Motor neuron (in vitro differentiated cells): ENCODE results near the gene RHEX. TPM values are rescaled to one million over a fixed set of nuclear protein-coding genes. Genes with fewer than 3 reads are reported as not detected.

ENCODE experiments used
- ATAC-seq, 8 experiments: fragments of 200-7000 bp; cut with Tn5 transposase; replicated peaks in 6 of 8; 2 replicates each; pipeline ENCODE4 v1.8.0; 2021; ENCODE audit warnings: mild to moderate bottlenecking in 8 of 8, moderate library complexity in 8 of 8
- H3K27ac ChIP-seq, 2 donors: fragments of 250-450 bp; sonication (Bioruptor Pico); 2 replicates each; pipeline ENCODE4 v1.9.0; 2021; ENCODE audit warnings: antibody characterized with exemption in 2 of 2, mild to moderate bottlenecking in 2 of 2, moderate library complexity in 1 of 2
- H3K4me1 ChIP-seq, 2 donors: fragments of 250-450 bp; sonication (Bioruptor Pico); replicated peaks in 1 of 2; 2 replicates each; pipeline ENCODE4 v1.6.1; 2021; ENCODE audit warnings: antibody characterized with exemption in 2 of 2, mild to moderate bottlenecking in 2 of 2, moderate library complexity in 1 of 2
- H3K4me3 ChIP-seq, 5 donors: fragments of 250-450 bp; sonication (Bioruptor Pico); 2 replicates each; pipeline ENCODE4 v1.9.0; 2021; ENCODE audit warnings: antibody characterized with exemption in 5 of 5, mild to moderate bottlenecking in 5 of 5, moderate library complexity in 4 of 5
- WGBS, 10 experiments: fragments of 450-650 bp; shearing (Covaris generic); methylation state at CpG; one replicate each; pipeline ENCODE4 v1.0.0; 2022; 5-methylcytosine and 5-hydroxymethylcytosine counted together
- in situ Hi-C, 9 experiments: fragments of 400-800 bp; cut with MboI; loops; one replicate each; pipeline ENCODE4 v1.15.0; 2021; ENCODE audit warnings: low sequenced_read_pairs in 9 of 9, low pct_unique_long_range_greater_than_20kb in 2 of 9; ENCODE audit not compliant: unreplicated experiment in 9 of 9
- total RNA-seq, 8 experiments: library from RNA; unstranded; fragments of 300-600 nt; gene quantifications; 2 replicates each; pipeline versions ENCODE4 v1.2.3 to v1.2.4, GENCODE V29; 2022

Gene RHEX
- total RNA-seq, 8 experiments from 2014 or later = 0.29 to 1.2 (median 0.87) TPM; not detected in 5

GRCh38 chr1:206110161-206110560, 57.2 kb downstream of the RHEX start:
- no peak overlapping the region for H3K4me3 ChIP-seq
- in situ Hi-C loops = loop anchor here in 4 of 9 experiments (25.0 kb wide), 3 partner anchors 123 to 323 kb away; partner anchors contain the start of gene RAB29 (in 1 of the 4)
- WGBS, 10 experiments = 90 to 100% (median 91%) methylated on average over 2 to 5 of the region's 15 CpGs; no CpG with 5 or more reads in 7 of the 10 experiments
- no peaks in the 10 kb centered on the region for H3K4me1 ChIP-seq
- no peak for ATAC-seq
- H3K27ac ChIP-seq = no peak overlapping the region

- no peak overlapping the region for H3K27ac ChIP-seq
- WGBS, 10 experiments = 67 to 100% (median 81%) methylated on average over 1 to 3 of the region's 3 CpGs; no CpG with 5 or more reads in 2 of the 10 experiments
- no peak for ATAC-seq
- H3K4me1 ChIP-seq = no peaks in the 10 kb centered on the region
- in situ Hi-C loops = loop anchor here in 4 of 9 experiments (25.0 kb wide), 3 partner anchors 124 to 324 kb away; partner anchors contain the start of gene RAB29 (in 1 of the 4)
- no peak overlapping the region for H3K4me3 ChIP-seq
These were observed 57.8 kb downstream of the RHEX start for GRCh38 chr1:206110820-206111219.

- Histone ChIP-seq H3K4me3 (no peak overlapping the region), H3K27ac (no peak overlapping the region), H3K4me1 (no peaks in the 10 kb centered on the region)
- 0 to 93% (median 74%) methylated on average over 1 to 6 of the region's 6 CpGs; no CpG with 5 or more reads in 1 of the 10 experiments for WGBS, 10 experiments
- in situ Hi-C loops = loop anchor here in 4 of 9 experiments (25.0 kb wide), 3 partner anchors 124 to 324 kb away; partner anchors contain the start of gene RAB29 (in 1 of the 4)
- ATAC-seq = no peak
These were observed 58.4 kb downstream of the RHEX start for GRCh38 chr1:206111271-206111927.

- H3K4me3 ChIP-seq = no peak overlapping the region
- no peak overlapping the region for H3K27ac ChIP-seq
- WGBS, 10 experiments = 56 to 100% (median 74%) methylated on average over 1 to 9 of the region's 9 CpGs; no CpG with 5 or more reads in 2 of the 10 experiments
- ATAC-seq = no peak
- H3K4me1 ChIP-seq = peaks cover 0 to 3% of the 10 kb centered on the region in 2 donors
- in situ Hi-C loops = loop anchor here in 4 of 9 experiments (25.0 kb wide), 3 partner anchors 125 to 325 kb away; partner anchors contain the start of gene RAB29 (in 1 of the 4)
These were observed 59.8 kb downstream of the RHEX start for GRCh38 chr1:206112600-206113301.

GRCh38 chr1:206114692-206115640, 62.0 kb downstream of the RHEX start:
- Histone ChIP-seq H3K4me1 (peaks cover 0 to 3% of the 10 kb centered on the region in 2 donors), H3K4me3 (no peak overlapping the region), H3K27ac (no peak overlapping the region)
- in situ Hi-C loops = loop anchor here in 4 of 9 experiments (25.0 kb wide), 3 partner anchors 128 to 328 kb away; partner anchors contain the start of gene RAB29 (in 1 of the 4)
- no peak for ATAC-seq
- WGBS, 10 experiments = 59 to 87% (median 68%) methylated on average over 2 to 6 of the region's 6 CpGs; no CpG with 5 or more reads in 2 of the 10 experiments

GRCh38 chr1:206115791-206116190, 62.8 kb downstream of the RHEX start:
- WGBS, 10 experiments = 80 to 100% (median 93%) methylated on average over 1 to 5 of the region's 8 CpGs; no CpG with 5 or more reads in 5 of the 10 experiments
- Histone ChIP-seq H3K4me3 (no peak overlapping the region), H3K27ac (no peak overlapping the region), H3K4me1 (peaks cover 0 to 3% of the 10 kb centered on the region in 2 donors)
- no peak for ATAC-seq
- in situ Hi-C loops = loop anchor here in 4 of 9 experiments (25.0 kb wide), 3 partner anchors 128 to 328 kb away; partner anchors contain the start of gene RAB29 (in 1 of the 4)

- H3K4me3 ChIP-seq = no peak overlapping the region
- WGBS, 10 experiments = 90 to 100% (median 94%) methylated on average over 2 to 18 of the region's 25 CpGs; no CpG with 5 or more reads in 6 of the 10 experiments
- no peak overlapping the region for H3K27ac ChIP-seq
- H3K4me1 ChIP-seq = peaks cover 0 to 3% of the 10 kb centered on the region in 2 donors
- in situ Hi-C loops = loop anchor here in 4 of 9 experiments (25.0 kb wide), 3 partner anchors 129 to 329 kb away; partner anchors contain the start of gene RAB29 (in 1 of the 4)
- ATAC-seq = no peak
These were observed 63.4 kb downstream of the RHEX start for GRCh38 chr1:206116191-206116872.

- ATAC-seq = peak in 2 of 8 experiments; percentile 25 to 34
- peaks cover 0 to 3% of the 10 kb centered on the region in 2 donors for H3K4me1 ChIP-seq
- 0 to 60% (median 15%) methylated on average over 1 to 5 of the region's 5 CpGs for WGBS, 10 experiments
- no peak overlapping the region for H3K27ac ChIP-seq
- in situ Hi-C loops = loop anchor here in 4 of 9 experiments (25.0 kb wide), 3 partner anchors 130 to 330 kb away; partner anchors contain the start of gene RAB29 (in 1 of the 4)
- peak overlapping the region in 4 of 5 donors; percentile 28 to 37 (median 32) for H3K4me3 ChIP-seq
These were observed 63.8 kb downstream of the RHEX start for GRCh38 chr1:206116873-206117150.

GRCh38 chr1:206117151-206117948, 64.4 kb downstream of the RHEX start, which contains the start of gene AVPR1B:
TSS of gene AVPR1B (minus strand) at chr1:206117388. CDS start at chr1:206116890, 498 bp downstream.
- peak; percentile 94 to 98 (median 98) for ATAC-seq
- Histone ChIP-seq H3K4me1 (peaks cover 0 to 3% of the 10 kb centered on the region in 2 donors), H3K27ac (no peak within 1 kb of the TSS), H3K4me3 (peak within 1 kb of the TSS; percentile 25 to 37 (median 32))
- 0 to 22% (median 2%) methylated on average over 1 to 19 of the region's 55 CpGs; no CpG with 5 or more reads in 3 of the 10 experiments for WGBS, 10 experiments
- in situ Hi-C loops = loop anchor here in 4 of 9 experiments (25.0 kb wide), 3 partner anchors 130 to 330 kb away; partner anchors contain the start of gene RAB29 (in 1 of the 4)

GRCh38 chr1:206120406-206120805, 67.4 kb downstream of the RHEX start:
- H3K27ac ChIP-seq = no peak overlapping the region
- no peak overlapping the region for H3K4me3 ChIP-seq
- no peak for ATAC-seq
- H3K4me1 ChIP-seq = peaks cover 0 to 3% of the 10 kb centered on the region in 2 donors
- in situ Hi-C loops = loop anchor here in 4 of 9 experiments (25.0 kb wide), 3 partner anchors 133 to 333 kb away; partner anchors contain the start of gene RAB29 (in 1 of the 4)

- peaks cover 0 to 3% of the 10 kb centered on the region in 2 donors for H3K4me1 ChIP-seq
- 0 to 89% (median 30%) methylated on average over 1 of the region's 1 CpG; no CpG with 5 or more reads in 1 of the 10 experiments for WGBS, 10 experiments
- ATAC-seq = no peak
- in situ Hi-C loops = loop anchor here in 4 of 9 experiments (25.0 kb wide), 3 partner anchors 134 to 334 kb away; partner anchors contain the start of gene RAB29 (in 1 of the 4)
- H3K27ac ChIP-seq = no peak overlapping the region
- H3K4me3 ChIP-seq = no peak overlapping the region
These were observed 68.3 kb downstream of the RHEX start for GRCh38 chr1:206121269-206121668.
